ENCODE data around the gene SUSD3.

GRCh38 chr9:93099551-93100275 lies 41.2 kb downstream of the SUSD3 start:
- no peak for TF ChIP-seq CTCF (IDR thresholded peaks at IDR 0.05; ENCODE audit: low read depth, low read length)
- TF ChIP-seq MAX (IDR thresholded peaks at IDR 0.05; ENCODE audit: low read depth, low read length) = no peak
- TF ChIP-seq POLR2A (IDR thresholded peaks at IDR 0.05; ENCODE audit: extremely low read depth, insufficient read length) = no peak
- TF ChIP-seq MYC (IDR thresholded peaks at IDR 0.05; ENCODE audit: low read depth, low read length) = no peak

Data from NB4 (cell line).